ENCODE data around the gene SRRM4. TPM values are rescaled to one million over a fixed set of nuclear protein-coding genes. Genes with fewer than 3 reads are reported as not detected.

The SRRM4 gene
- total RNA-seq, 1 donor from 2014 or later: under 0.01 TPM

- H3K27ac ChIP-seq (ENCODE audit: low read depth, low read length): no peak overlapping the region
- H3K36me3 ChIP-seq (ENCODE audit: control insufficient read depth in 3 of 3, insufficient read depth in 3 of 3, low read length in 3 of 3): no peaks in the 10 kb centered on the region
Observed at GRCh38 chr12:119060847-119061796, 79.8 kb downstream of the SRRM4 start.

DNA sequence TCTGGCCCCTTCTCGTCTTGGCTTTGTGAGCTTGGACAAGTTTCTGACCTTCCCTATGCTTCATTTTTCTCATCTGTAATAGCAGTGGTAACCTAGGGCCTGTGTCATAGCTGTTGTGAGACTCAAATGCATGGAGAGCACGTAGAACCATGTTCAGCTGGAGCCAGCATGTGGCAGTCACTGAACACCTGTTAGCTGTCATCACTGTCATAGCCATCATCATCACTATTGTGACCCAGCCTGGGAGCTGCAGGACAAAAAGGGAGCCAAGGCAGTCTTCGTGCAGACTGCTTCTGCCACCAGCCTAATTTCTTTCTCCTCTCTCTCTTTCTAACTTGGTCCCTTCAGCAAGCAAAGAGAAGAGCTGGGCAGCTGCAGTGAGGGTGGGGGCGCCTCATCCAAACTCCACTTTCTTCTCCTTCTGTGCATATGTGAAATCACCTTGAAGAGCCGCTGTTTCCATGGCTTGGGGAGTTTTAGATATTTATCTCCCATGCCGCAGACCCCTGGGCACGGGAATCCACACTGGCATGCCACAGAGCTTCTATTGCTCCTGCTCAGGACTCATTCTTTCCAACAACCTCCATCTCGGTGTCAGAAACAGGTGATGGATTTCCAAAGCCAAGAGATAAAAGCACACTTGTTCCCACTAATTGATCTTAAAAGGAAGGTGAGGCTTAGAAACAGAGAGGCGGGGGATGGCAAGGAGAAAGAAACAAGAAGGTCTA, 87.0 kb downstream of the SRRM4 start:
- H3K9ac ChIP-seq (ENCODE audit: low read depth in 1 of 3, low read length in 3 of 3): no peak overlapping the region
- no peak overlapping the region for H3K27ac ChIP-seq (ENCODE audit: low read depth, low read length)

More at GRCh38 chr12:119060847-119061796, 79.8 kb downstream of the SRRM4 start:
- Histone ChIP-seq H3K4me1 (ENCODE audit: control insufficient read depth in 3 of 3, insufficient read depth in 3 of 3, low read length in 3 of 3) (no peaks in the 10 kb centered on the region), H3K27me3 (ENCODE audit: control insufficient read depth in 3 of 3, insufficient read depth in 3 of 3, low read length in 3 of 3) (peaks cover 0 to 5% (median 3%) of the 10 kb centered on the region in 3 donors), H3K9ac (ENCODE audit: low read depth in 1 of 3, low read length in 3 of 3) (no peak overlapping the region), H3K9me3 (ENCODE audit: control insufficient read depth in 3 of 3, low read length in 3 of 3) (no peaks in the 10 kb centered on the region), H3K4me3 (ENCODE audit: low read length in 3 of 3) (no peak overlapping the region)

DNA sequence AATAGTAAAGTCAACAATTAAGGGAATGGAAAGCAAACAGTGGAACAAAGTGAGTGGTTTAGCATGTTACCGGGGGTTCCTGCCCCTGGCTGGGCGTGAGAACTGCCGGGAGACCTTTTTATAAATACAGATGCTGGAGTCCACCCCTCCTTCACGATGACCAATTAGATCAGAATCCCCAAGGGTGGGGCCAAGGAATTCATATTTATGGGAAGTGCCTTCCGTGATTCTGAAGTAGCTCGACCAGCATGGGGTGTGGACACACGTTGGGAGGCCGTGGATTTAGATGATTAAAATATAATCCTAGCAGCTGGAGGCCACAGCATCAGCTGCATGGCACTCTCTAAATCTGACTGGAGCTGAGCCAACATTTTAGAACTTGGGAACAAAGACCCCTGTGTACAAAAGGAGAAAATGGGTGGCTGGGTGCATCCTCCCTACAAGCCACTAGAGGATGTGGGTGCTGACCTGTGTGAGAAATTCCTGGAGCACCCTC, 87.9 kb downstream of the SRRM4 start:
- Histone ChIP-seq H3K27ac (ENCODE audit: low read depth, low read length) (no peak overlapping the region), H3K27me3 (ENCODE audit: control insufficient read depth in 3 of 3, insufficient read depth in 3 of 3, low read length in 3 of 3) (peaks cover 9 to 20% (median 12%) of the 10 kb centered on the region in 3 donors), H3K4me3 (ENCODE audit: low read length in 3 of 3) (no peak overlapping the region), H3K4me1 (ENCODE audit: control insufficient read depth in 3 of 3, insufficient read depth in 3 of 3, low read length in 3 of 3) (no peaks in the 10 kb centered on the region), H3K36me3 (ENCODE audit: control insufficient read depth in 3 of 3, insufficient read depth in 3 of 3, low read length in 3 of 3) (no peaks in the 10 kb centered on the region), H3K9me3 (ENCODE audit: control insufficient read depth in 3 of 3, low read length in 3 of 3) (no peaks in the 10 kb centered on the region), H3K9ac (ENCODE audit: low read depth in 1 of 3, low read length in 3 of 3) (no peak overlapping the region)

More for the DNA sequence above, 87.0 kb downstream of the SRRM4 start:
- no peak overlapping the region for H3K4me3 ChIP-seq (ENCODE audit: low read length in 3 of 3)
- H3K4me1 ChIP-seq (ENCODE audit: control insufficient read depth in 3 of 3, insufficient read depth in 3 of 3, low read length in 3 of 3): no peaks in the 10 kb centered on the region
- no peaks in the 10 kb centered on the region for H3K36me3 ChIP-seq (ENCODE audit: control insufficient read depth in 3 of 3, insufficient read depth in 3 of 3, low read length in 3 of 3)
- no peaks in the 10 kb centered on the region for H3K9me3 ChIP-seq (ENCODE audit: control insufficient read depth in 3 of 3, low read length in 3 of 3)
- peaks cover 9 to 20% (median 12%) of the 10 kb centered on the region in 3 donors for H3K27me3 ChIP-seq (ENCODE audit: control insufficient read depth in 3 of 3, insufficient read depth in 3 of 3, low read length in 3 of 3)

DNA sequence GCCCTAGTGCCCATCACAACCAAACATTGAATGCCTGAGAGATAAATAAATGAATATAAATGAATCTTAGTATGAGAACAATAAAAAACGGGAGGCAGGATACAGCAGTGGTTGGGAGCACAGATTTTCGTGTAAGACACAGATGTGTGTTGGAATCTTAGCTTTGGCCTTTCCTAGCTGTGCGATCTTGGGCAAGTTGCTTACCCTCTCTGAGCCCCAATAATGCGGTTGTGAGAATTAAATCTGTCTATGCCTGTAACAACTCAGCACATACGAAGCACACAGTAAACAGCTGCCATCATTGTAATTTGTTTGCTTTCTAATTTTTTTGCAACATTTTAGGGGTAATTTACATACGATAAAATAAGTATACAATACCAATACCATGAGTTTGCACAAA, 89.8 kb downstream of the SRRM4 start:
- H3K9ac ChIP-seq (ENCODE audit: low read depth in 1 of 3, low read length in 3 of 3): no peak overlapping the region
- H3K36me3 ChIP-seq (ENCODE audit: control insufficient read depth in 3 of 3, insufficient read depth in 3 of 3, low read length in 3 of 3): no peaks in the 10 kb centered on the region
- H3K4me1 ChIP-seq (ENCODE audit: control insufficient read depth in 3 of 3, insufficient read depth in 3 of 3, low read length in 3 of 3): no peaks in the 10 kb centered on the region
- no peak overlapping the region for H3K4me3 ChIP-seq (ENCODE audit: low read length in 3 of 3)
- H3K27me3 ChIP-seq (ENCODE audit: control insufficient read depth in 3 of 3, insufficient read depth in 3 of 3, low read length in 3 of 3): peaks cover 11 to 20% (median 14%) of the 10 kb centered on the region in 3 donors
- H3K27ac ChIP-seq (ENCODE audit: low read depth, low read length): no peak overlapping the region
- H3K9me3 ChIP-seq (ENCODE audit: control insufficient read depth in 3 of 3, low read length in 3 of 3): no peaks in the 10 kb centered on the region

DNA sequence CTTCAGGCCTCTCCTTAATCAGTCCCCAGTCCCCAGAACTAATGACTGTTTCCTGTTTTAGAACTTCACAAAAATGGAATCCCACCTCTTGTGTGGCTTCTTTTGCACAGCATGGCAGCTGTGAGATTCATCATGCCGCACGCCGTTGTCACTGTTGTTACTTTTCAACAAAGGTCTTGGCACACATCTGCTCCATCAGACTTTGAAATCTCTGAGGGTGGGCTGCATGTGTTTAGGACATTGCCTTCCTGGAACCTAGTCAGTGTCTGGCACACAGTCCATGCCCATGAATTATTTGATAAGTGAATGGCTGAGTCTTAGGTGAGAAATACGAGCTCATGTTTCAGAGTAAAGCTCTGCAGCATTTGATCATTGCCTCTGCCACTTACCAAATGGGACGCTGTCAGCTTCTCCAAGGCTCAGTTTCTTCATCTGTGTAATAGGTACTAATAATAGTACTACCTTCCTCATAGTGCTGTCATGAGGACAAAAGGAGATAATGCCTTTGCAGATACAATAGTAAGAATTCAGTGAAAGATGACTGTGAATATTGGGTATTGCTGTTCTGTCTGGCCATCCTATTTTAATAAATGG, 90.4 kb downstream of the SRRM4 start:
- H3K9ac ChIP-seq (ENCODE audit: low read depth in 1 of 3, low read length in 3 of 3): no peak overlapping the region
- H3K4me3 ChIP-seq (ENCODE audit: low read length in 3 of 3): no peak overlapping the region
- H3K27me3 ChIP-seq (ENCODE audit: control insufficient read depth in 3 of 3, insufficient read depth in 3 of 3, low read length in 3 of 3): peaks cover 11 to 20% (median 14%) of the 10 kb centered on the region in 3 donors
- H3K9me3 ChIP-seq (ENCODE audit: control insufficient read depth in 3 of 3, low read length in 3 of 3): no peaks in the 10 kb centered on the region
- no peaks in the 10 kb centered on the region for H3K4me1 ChIP-seq (ENCODE audit: control insufficient read depth in 3 of 3, insufficient read depth in 3 of 3, low read length in 3 of 3)
- H3K36me3 ChIP-seq (ENCODE audit: control insufficient read depth in 3 of 3, insufficient read depth in 3 of 3, low read length in 3 of 3): no peaks in the 10 kb centered on the region
- no peak overlapping the region for H3K27ac ChIP-seq (ENCODE audit: low read depth, low read length)

DNA sequence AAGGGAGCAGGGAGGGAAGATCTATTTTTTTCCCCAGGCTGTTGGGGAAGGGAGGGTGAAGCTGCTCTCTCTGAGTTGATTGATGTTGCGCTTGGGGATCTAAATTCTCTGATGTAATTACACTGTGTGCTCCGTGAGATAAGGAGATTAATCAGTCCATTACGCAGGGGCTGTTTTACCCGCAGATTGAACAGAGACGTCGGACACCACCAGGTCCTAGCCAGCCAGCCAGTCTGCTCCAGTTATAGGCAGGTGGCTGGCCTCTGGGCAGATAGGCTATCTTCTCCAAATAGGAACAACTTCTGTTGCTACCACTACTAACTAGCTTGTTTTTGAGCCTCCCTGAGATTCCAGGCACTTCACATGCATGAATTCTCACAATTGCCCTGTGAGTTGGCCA, 91.1 kb downstream of the SRRM4 start:
- no peak overlapping the region for H3K9ac ChIP-seq (ENCODE audit: low read depth in 1 of 3, low read length in 3 of 3)
- no peak overlapping the region for H3K4me3 ChIP-seq (ENCODE audit: low read length in 3 of 3)
- H3K36me3 ChIP-seq (ENCODE audit: control insufficient read depth in 3 of 3, insufficient read depth in 3 of 3, low read length in 3 of 3): no peaks in the 10 kb centered on the region
- H3K4me1 ChIP-seq (ENCODE audit: control insufficient read depth in 3 of 3, insufficient read depth in 3 of 3, low read length in 3 of 3): no peaks in the 10 kb centered on the region
- H3K27ac ChIP-seq (ENCODE audit: low read depth, low read length): no peak overlapping the region
- peaks cover 11 to 20% (median 14%) of the 10 kb centered on the region in 3 donors for H3K27me3 ChIP-seq (ENCODE audit: control insufficient read depth in 3 of 3, insufficient read depth in 3 of 3, low read length in 3 of 3)
- no peaks in the 10 kb centered on the region for H3K9me3 ChIP-seq (ENCODE audit: control insufficient read depth in 3 of 3, low read length in 3 of 3)

DNA sequence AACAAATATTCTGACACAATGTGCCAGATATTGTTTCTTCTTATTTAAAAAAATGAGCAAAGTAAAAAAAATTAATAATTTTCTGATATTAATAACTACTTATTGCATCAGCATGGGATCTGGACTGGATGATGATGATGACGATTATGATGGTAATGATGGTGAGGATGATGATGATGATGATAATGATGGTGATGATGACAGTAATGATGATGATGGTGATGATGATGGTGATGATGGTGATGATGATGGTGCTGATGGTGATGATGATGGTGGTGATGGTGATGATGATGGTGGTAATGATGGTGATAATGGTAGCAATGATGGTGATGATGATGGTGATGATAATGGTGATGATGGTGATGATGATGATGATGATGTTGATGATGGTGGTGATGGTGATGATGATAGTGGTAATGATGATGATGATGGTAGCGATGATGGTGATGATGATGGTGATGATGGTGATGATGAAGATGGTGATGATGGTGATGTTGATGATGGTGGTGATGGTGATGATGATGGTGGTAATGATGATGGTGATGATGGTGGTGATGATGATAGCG, 94.0 kb downstream of the SRRM4 start:
- Histone ChIP-seq H3K4me3 (ENCODE audit: low read length in 3 of 3) (no peak overlapping the region), H3K36me3 (ENCODE audit: control insufficient read depth in 3 of 3, insufficient read depth in 3 of 3, low read length in 3 of 3) (no peaks in the 10 kb centered on the region), H3K9ac (ENCODE audit: low read depth in 1 of 3, low read length in 3 of 3) (no peak overlapping the region), H3K4me1 (ENCODE audit: control insufficient read depth in 3 of 3, insufficient read depth in 3 of 3, low read length in 3 of 3) (no peaks in the 10 kb centered on the region), H3K9me3 (ENCODE audit: control insufficient read depth in 3 of 3, low read length in 3 of 3) (no peaks in the 10 kb centered on the region), H3K27me3 (ENCODE audit: control insufficient read depth in 3 of 3, insufficient read depth in 3 of 3, low read length in 3 of 3) (peaks cover 6 to 15% (median 8%) of the 10 kb centered on the region in 3 donors), H3K27ac (ENCODE audit: low read depth, low read length) (no peak overlapping the region)

DNA sequence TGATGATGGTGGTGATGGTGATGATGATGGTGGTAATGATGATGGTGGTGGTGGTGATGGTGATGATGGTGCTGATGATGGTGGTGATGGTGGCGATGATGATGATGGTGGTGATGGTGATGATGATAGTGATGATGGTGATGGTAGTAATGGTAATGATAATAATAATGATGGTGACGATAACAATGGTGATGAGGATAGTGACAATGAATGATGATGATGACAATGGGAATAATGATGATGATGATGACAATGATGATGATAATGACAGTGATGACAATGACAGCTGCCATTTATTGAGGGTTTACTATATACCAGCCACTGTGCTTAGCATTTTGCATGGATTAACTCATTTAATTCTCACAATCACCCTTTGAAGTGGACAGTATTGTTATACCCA, 94.6 kb downstream of the SRRM4 start:
- peaks cover 3 to 11% (median 3%) of the 10 kb centered on the region in 3 donors for H3K27me3 ChIP-seq (ENCODE audit: control insufficient read depth in 3 of 3, insufficient read depth in 3 of 3, low read length in 3 of 3)

DNA sequence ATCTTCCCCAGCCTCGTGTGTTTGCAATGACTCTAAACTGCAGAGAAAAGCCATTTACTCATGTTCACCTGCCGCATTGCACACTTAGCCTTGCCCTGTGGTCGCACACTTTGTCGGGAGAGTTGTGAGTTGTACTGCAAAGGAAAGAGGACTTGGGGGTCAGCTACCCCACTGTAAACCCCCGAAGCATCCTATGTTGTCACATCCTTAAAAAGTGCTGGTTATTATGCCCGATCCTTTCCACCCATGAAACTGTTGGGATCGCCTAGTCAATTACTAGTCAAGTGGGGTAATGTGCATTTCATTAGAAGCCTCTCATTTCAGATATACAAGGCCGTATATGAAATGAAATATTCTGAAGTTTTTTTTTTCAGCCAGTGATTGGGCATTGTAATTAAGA, 98.2 kb downstream of the SRRM4 start:
- no peak overlapping the region for H3K27ac ChIP-seq (ENCODE audit: low read depth, low read length)
- H3K4me1 ChIP-seq (ENCODE audit: control insufficient read depth in 3 of 3, insufficient read depth in 3 of 3, low read length in 3 of 3): no peaks in the 10 kb centered on the region
- H3K4me3 ChIP-seq (ENCODE audit: low read length in 3 of 3): no peak overlapping the region
- H3K27me3 ChIP-seq (ENCODE audit: control insufficient read depth in 3 of 3, insufficient read depth in 3 of 3, low read length in 3 of 3): peaks cover 3 to 8% (median 5%) of the 10 kb centered on the region in 3 donors
- H3K9ac ChIP-seq (ENCODE audit: low read depth in 1 of 3, low read length in 3 of 3): no peak overlapping the region
- H3K36me3 ChIP-seq (ENCODE audit: control insufficient read depth in 3 of 3, insufficient read depth in 3 of 3, low read length in 3 of 3): no peaks in the 10 kb centered on the region
- H3K9me3 ChIP-seq (ENCODE audit: control insufficient read depth in 3 of 3, low read length in 3 of 3): no peaks in the 10 kb centered on the region

More for the DNA sequence above, 94.6 kb downstream of the SRRM4 start:
- Histone ChIP-seq H3K9me3 (ENCODE audit: control insufficient read depth in 3 of 3, low read length in 3 of 3) (no peaks in the 10 kb centered on the region), H3K9ac (ENCODE audit: low read depth in 1 of 3, low read length in 3 of 3) (no peak overlapping the region), H3K36me3 (ENCODE audit: control insufficient read depth in 3 of 3, insufficient read depth in 3 of 3, low read length in 3 of 3) (no peaks in the 10 kb centered on the region), H3K27ac (ENCODE audit: low read depth, low read length) (no peak overlapping the region), H3K4me1 (ENCODE audit: control insufficient read depth in 3 of 3, insufficient read depth in 3 of 3, low read length in 3 of 3) (no peaks in the 10 kb centered on the region), H3K4me3 (ENCODE audit: low read length in 3 of 3) (no peak overlapping the region)
